ENCODE measurements around the gene FA2H.

The FA2H gene

DNA sequence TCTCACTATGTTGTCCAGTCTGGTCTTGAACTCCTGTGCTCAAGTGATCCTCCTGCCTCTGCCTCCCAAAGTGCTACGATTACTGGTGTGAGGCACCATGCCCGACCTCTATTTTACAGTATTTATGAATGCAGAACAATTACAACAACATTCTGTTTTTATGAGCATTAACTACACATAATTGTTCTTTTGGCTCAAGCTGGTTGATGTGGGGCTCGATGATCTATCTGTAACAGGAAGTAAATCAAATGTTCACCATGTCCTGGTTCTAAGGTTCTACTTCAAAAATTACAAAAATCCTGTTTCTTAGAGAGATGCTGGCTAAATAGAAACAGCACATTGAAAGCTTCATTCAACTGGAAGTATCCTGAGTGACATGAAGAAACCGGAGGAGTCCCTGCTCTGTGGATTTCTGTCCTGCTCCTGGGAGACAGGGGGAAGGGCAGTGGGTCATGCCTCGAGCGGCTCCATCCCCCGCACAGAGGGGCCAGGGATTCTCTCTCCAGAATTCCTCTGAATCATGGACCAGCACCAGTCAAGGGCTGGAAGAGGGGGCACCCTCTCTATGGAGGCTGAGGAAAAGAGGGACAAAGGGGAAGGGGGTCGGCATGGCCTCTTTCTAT lies 31.5 kb downstream of the FA2H start:
- no peak overlapping the region for H3K4me3 Mint-ChIP-seq
- no peaks in the 10 kb centered on the region for H3K4me1 Mint-ChIP-seq (ENCODE audit: low read depth)
- H3K27me3 Mint-ChIP-seq: no peaks in the 10 kb centered on the region
- no peaks in the 10 kb centered on the region for H3K9me3 Mint-ChIP-seq
- H3K27ac Mint-ChIP-seq: no peak overlapping the region
- H3K36me3 Mint-ChIP-seq (ENCODE audit: low read depth): no peaks in the 10 kb centered on the region
- no peak for DNase-seq

DNA sequence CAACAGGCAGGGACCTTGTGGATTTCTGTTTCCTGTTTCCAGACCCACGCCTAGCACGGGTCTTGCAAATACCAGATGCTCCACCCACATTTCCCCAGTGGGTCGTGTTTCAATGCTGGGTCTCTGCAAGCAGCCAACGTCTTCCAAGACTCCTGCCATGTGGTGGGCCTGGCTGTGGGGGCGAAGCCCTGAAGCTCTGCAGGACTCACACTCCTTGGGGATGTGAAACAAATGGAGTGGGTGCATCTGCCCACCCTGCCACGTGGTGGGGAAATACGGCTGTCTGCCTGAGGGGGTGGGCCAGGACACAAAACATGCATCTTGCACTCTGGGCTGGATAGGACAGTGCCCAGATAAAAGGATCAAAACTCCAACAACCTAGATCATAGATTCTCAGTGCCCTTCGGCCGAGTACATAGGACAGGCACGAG lies 32.6 kb downstream of the FA2H start:
- Mint-ChIP-seq H3K27ac (no peak overlapping the region), H3K4me3 (no peak overlapping the region), H3K27me3 (no peaks in the 10 kb centered on the region), H3K9me3 (no peaks in the 10 kb centered on the region), H3K4me1 (ENCODE audit: low read depth) (no peaks in the 10 kb centered on the region), H3K36me3 (ENCODE audit: low read depth) (no peaks in the 10 kb centered on the region)
- no peak for DNase-seq

DNA sequence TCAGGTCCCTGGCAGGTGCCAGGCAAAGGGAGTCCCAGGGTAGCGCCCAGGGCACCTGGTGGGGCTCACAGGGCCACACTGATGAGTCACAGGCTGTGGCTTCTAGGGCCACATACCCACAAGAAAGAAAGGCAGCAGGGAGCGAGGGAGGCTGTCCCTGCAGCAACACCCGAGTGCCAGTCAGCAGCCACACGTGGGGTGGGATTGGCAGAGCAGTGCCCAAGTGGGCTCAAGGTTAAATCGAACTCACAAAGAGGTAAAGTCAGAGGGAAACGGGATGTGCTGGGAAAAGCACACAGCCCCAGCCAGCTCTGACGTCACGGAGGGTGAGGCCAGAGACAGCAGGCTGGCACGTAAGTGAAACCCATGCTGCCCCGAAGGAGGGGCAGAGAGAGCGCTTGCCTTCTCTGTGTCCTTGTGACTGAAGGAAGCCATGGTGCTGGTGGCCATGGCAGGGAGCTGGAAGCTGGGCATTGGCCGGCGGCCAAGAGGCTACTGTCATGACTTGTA lies 33.8 kb downstream of the FA2H start:
- H3K27me3 Mint-ChIP-seq: no peaks in the 10 kb centered on the region
- H3K4me3 Mint-ChIP-seq: no peak overlapping the region
- H3K9me3 Mint-ChIP-seq: no peaks in the 10 kb centered on the region
- no peaks in the 10 kb centered on the region for H3K4me1 Mint-ChIP-seq (ENCODE audit: low read depth)
- H3K36me3 Mint-ChIP-seq (ENCODE audit: low read depth): no peaks in the 10 kb centered on the region
- DNase-seq: no peak
- H3K27ac Mint-ChIP-seq: no peak overlapping the region

DNA sequence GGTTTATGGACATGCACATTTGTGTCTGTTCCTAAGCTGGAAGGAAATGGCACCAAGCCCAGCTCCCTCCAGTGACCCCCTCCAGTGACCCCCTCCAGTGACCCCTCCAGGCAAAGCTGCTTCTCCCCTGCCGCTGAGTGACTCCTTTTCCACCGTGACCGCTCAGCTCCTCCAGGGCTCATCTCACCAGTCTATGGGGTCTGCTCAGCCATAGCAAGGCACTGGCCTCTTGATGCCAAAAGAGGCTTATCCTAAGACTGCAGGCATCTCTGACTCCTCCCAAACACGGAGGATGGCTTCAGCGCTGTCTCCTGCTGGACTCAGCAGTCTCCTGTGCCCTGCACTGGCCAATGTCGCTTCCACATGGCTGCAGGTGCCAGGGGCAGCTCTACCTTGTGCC lies 35.3 kb downstream of the FA2H start:
- DNase-seq: no peak
- H3K27me3 Mint-ChIP-seq: no peaks in the 10 kb centered on the region
- H3K9me3 Mint-ChIP-seq: no peaks in the 10 kb centered on the region
- no peak overlapping the region for H3K27ac Mint-ChIP-seq
- H3K4me3 Mint-ChIP-seq: no peak overlapping the region
- no peaks in the 10 kb centered on the region for H3K4me1 Mint-ChIP-seq (ENCODE audit: low read depth)
- H3K36me3 Mint-ChIP-seq (ENCODE audit: low read depth): no peaks in the 10 kb centered on the region

DNA sequence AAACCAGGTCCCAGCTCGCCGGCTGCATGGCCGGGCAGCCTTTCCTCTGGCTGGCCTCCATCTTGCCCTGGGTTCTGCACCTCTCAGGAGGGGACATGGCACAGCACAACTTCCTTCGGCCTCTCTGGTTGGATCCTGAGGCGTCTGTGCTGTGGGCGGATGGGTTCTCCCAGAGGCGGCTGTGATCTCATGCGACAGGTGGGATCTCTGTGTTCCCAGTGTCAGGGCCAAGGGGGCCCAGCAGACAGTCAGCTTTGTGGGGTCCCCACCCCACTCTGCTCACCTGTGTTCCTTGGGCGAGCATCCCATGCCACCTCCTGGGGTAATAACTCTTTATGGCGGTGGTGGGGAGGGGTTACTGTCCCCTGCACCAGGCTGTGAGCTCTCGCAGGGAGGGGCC lies 35.8 kb downstream of the FA2H start:
- Mint-ChIP-seq H3K9me3 (no peaks in the 10 kb centered on the region), H3K36me3 (ENCODE audit: low read depth) (no peaks in the 10 kb centered on the region), H3K4me3 (no peak overlapping the region), H3K27ac (no peak overlapping the region), H3K4me1 (ENCODE audit: low read depth) (no peaks in the 10 kb centered on the region), H3K27me3 (no peaks in the 10 kb centered on the region)
- no peak for DNase-seq

DNA sequence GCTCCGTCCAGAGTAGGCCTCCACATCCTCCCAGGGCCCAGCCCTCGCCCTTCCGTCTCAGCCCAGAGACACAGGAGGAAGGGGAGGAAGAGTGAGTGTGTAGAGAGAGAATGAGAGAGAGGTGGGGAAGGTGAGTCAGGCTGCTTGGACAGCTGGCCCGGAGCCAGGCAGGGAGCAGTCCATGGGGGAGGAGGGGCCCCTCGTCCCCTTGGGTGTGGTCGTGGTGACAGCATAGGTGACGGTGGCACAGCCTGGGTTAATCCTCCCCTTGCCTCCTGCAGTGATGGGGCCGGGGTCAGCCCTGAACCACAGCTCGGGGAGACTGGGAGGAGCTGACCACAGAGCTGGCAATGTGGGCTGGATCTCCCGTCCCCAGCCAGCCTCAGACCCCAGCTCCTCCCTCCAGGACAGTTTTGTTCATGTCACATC lies 36.5 kb downstream of the FA2H start:
- no peak overlapping the region for H3K27ac Mint-ChIP-seq
- no peaks in the 10 kb centered on the region for H3K4me1 Mint-ChIP-seq (ENCODE audit: low read depth)
- DNase-seq: no peak
- H3K4me3 Mint-ChIP-seq: no peak overlapping the region
- H3K9me3 Mint-ChIP-seq: no peaks in the 10 kb centered on the region
- no peaks in the 10 kb centered on the region for H3K27me3 Mint-ChIP-seq
- no peaks in the 10 kb centered on the region for H3K36me3 Mint-ChIP-seq (ENCODE audit: low read depth)

DNA sequence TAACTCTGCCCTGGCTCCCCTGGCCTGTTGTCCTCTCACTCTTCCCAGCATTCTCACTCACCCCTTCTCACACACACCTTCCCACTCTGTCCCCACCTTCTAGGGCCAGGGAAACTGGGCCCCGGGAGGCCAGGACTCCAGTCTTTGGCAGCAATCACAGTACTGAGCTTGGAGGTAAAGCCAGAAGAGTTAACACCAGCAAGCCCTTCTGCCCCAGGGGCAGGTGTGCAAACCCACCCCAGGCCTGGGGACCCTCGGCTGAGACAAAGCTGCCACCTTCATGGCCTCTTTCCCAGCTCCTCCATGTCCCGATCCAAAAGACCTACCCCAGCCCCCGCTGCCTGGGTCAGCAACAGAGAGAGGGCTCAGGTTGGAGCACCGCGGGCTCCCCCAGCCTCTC lies 37.1 kb downstream of the FA2H start:
- H3K9me3 Mint-ChIP-seq: no peaks in the 10 kb centered on the region
- H3K27me3 Mint-ChIP-seq: no peaks in the 10 kb centered on the region
- no peaks in the 10 kb centered on the region for H3K36me3 Mint-ChIP-seq (ENCODE audit: low read depth)
- DNase-seq: no peak
- H3K4me3 Mint-ChIP-seq: no peak overlapping the region
- no peak overlapping the region for H3K27ac Mint-ChIP-seq
- no peaks in the 10 kb centered on the region for H3K4me1 Mint-ChIP-seq (ENCODE audit: low read depth)

DNA sequence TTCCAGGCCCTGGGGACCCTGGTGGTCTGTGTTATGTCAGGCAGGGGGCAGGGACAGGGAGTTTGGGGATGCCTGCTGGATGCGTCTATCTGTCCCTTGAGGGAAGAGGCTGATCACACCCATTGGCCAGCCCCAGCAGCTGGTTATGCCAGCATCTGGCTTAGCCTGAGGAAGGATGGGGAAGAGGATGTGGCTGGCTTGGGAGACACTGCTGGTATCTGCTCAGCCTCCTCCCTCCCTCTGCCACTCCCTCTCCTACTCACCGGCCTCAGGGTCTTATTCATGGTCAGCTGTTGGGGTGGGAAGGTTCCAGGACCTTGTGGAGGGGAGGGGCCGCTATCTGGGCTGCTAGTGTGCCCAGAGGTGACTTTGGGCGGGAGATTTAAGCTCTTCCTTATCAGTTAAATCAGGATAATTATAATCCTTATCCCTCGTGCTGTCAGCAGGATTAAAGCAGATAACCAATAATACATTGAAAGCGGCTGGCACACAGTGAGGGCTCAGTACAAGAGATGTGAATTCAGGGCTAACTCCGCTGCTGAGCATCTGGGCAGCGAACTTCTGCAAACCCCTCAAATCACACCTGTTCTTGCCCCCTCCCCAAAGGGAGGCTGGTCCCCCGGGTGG lies 38.0 kb downstream of the FA2H start:
- no peak for DNase-seq
- Mint-ChIP-seq H3K27ac (no peak overlapping the region), H3K9me3 (no peaks in the 10 kb centered on the region), H3K4me1 (ENCODE audit: low read depth) (no peaks in the 10 kb centered on the region), H3K27me3 (no peaks in the 10 kb centered on the region), H3K4me3 (no peak overlapping the region), H3K36me3 (ENCODE audit: low read depth) (no peaks in the 10 kb centered on the region)

DNA sequence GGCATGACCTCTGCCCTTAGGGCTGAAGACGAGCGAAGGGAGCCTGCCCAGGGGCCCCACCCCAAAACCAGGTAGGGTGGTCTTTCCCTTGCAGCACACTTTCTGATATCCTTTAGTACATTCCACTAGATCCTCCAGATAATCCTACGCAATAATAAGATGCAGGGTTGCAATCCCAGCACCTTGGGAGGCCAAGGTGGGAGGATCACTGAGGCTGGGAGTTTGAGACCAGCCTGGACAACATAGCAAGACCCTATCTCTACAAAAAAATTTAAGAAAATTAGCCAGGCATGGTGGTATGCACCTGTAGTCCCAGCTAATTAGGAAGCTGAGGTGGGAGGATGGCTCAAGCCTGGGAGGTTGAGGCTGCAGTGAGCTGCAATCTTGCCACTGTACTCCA lies 39.1 kb downstream of the FA2H start:
- no peaks in the 10 kb centered on the region for H3K4me1 Mint-ChIP-seq (ENCODE audit: low read depth)
- H3K27ac Mint-ChIP-seq: no peak overlapping the region
- H3K9me3 Mint-ChIP-seq: no peaks in the 10 kb centered on the region
- H3K36me3 Mint-ChIP-seq (ENCODE audit: low read depth): no peaks in the 10 kb centered on the region
- H3K4me3 Mint-ChIP-seq: no peak overlapping the region
- DNase-seq: no peak
- H3K27me3 Mint-ChIP-seq: no peaks in the 10 kb centered on the region

DNA sequence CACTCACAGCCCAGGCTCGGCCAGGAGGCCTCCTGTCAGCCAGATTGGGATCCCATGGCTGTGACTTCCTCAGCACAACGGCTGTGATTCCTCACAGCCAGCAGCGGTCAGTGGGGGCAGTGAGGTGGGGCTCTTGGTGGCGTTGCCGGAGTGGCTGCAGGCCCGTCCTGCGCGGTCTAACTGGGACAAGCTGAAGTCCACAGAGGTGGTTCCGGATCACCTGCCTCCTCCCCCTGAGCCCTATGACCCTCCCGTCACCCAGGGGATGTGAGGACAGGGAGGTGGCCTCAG lies 39.5 kb downstream of the FA2H start:
- H3K27ac Mint-ChIP-seq: no peak overlapping the region
- no peak for DNase-seq
- H3K27me3 Mint-ChIP-seq: no peaks in the 10 kb centered on the region
- peaks cover 4% of the 10 kb centered on the region for H3K4me1 Mint-ChIP-seq (ENCODE audit: low read depth)
- no peaks in the 10 kb centered on the region for H3K36me3 Mint-ChIP-seq (ENCODE audit: low read depth)
- no peaks in the 10 kb centered on the region for H3K9me3 Mint-ChIP-seq
- H3K4me3 Mint-ChIP-seq: no peak overlapping the region

DNA sequence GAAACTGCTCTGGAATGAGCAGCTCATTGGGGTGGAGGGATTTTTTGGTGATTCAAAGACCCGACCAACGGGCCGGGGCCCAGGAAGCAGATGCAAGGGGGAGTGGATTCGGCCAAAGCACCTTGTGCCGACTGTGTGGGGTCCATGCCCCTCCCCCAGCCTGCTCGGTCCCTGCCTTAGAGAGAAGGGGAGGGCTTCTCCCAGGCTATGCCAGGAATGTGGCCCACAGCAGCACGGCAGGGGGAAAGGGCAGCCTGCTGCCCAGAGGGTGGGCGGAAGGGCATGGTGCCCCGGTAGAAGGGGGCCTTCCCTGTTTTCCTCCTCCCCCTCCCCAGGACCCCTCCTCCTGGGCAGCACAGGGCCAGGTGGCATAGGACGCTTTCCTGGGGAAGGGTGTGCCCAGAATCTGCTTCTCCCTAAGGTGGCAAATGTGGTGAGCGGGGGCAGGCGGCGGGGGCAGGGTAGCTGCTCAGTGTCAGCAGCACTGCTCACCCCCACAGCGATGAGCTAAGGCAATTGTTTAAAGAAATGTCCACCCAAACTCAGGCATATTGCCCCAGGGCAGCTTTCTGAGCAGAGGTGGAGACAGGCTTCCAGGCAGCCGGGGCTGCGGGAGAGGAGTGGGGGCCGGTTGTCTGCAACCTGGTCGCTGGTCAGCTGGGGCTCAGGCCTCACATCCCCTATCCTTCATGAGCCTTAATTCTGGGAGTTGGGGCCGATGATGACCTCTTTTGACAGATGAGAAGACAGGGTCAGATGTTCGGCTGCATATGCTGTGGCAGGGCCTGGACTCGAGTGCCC lies 40.1 kb downstream of the FA2H start:
- H3K36me3 Mint-ChIP-seq (ENCODE audit: low read depth): no peaks in the 10 kb centered on the region
- no peak overlapping the region for H3K27ac Mint-ChIP-seq
- no peak overlapping the region for H3K4me3 Mint-ChIP-seq
- H3K9me3 Mint-ChIP-seq: no peaks in the 10 kb centered on the region
- H3K27me3 Mint-ChIP-seq: no peaks in the 10 kb centered on the region
- no peak for DNase-seq
- peaks cover 7% of the 10 kb centered on the region for H3K4me1 Mint-ChIP-seq (ENCODE audit: low read depth)

DNA sequence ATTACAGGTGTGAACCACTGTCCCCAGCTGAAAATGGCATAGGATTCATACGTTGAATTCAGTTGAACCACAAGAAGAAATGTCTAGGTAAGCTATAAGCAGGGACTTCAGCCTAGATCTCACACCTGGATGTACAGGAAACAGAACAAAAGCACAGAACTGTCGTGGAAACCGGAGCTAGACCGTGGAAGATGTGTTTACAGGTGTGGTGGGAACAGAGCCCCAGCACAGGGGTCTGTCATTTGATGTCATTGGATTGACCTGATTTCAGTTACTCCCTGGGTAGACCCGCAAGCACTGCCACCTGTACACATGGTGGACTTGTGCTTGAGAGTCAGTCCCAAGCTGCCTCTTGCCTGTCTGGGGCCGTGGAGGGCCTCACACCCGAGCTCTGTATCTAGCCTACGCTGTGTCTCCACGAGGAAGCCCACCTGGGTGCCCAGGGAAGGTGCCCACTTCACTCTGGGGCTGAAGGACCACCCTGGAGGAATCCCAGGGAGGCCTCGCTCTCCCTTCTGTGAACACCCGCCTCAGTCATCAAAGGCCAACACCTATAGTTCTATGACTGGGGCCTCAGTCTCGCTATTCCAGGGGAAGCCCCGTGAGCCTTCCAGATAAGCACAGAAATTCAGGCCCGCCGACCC lies 41.8 kb downstream of the FA2H start:
- Mint-ChIP-seq H3K27me3 (no peaks in the 10 kb centered on the region), H3K9me3 (no peaks in the 10 kb centered on the region), H3K4me1 (ENCODE audit: low read depth) (peaks cover 7% of the 10 kb centered on the region), H3K27ac (no peak overlapping the region), H3K36me3 (ENCODE audit: low read depth) (no peaks in the 10 kb centered on the region), H3K4me3 (no peak overlapping the region)
- DNase-seq: no peak

DNA sequence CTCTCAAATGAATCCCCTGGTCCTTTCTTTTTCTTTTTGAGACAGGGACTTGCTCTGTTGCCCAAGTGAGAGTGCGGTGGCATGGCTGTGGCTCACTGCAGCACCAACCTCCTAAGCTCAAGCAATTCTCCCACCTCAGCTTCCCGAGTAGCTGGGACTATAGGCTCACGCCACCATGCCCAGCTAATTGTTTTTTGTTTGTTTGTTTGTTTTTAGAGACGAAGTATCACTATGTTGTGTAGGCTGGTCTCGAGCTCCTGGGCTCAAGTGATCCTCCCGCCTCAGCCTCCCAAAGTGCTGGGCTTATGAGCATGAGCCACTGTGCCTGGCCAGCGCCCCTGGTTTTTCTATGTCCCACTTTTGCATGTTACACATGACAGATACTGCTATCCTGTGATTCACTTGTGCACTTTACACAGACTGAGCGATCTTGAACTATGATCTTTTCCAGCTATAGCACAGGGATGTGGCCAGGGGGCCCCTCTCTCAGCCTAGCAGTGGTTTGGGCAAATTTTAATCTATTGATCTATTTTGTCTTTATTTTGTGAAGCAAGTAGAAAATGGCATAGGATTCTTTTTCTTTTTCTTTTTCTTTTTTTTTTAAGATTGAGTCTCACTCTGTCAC lies 42.7 kb downstream of the FA2H start:
- peaks cover 5% of the 10 kb centered on the region for H3K9me3 Mint-ChIP-seq
- no peaks in the 10 kb centered on the region for H3K27me3 Mint-ChIP-seq
- no peak overlapping the region for H3K4me3 Mint-ChIP-seq
- H3K4me1 Mint-ChIP-seq (ENCODE audit: low read depth): peaks cover 7% of the 10 kb centered on the region
- no peak for DNase-seq
- H3K27ac Mint-ChIP-seq: no peak overlapping the region
- no peaks in the 10 kb centered on the region for H3K36me3 Mint-ChIP-seq (ENCODE audit: low read depth)

DNA sequence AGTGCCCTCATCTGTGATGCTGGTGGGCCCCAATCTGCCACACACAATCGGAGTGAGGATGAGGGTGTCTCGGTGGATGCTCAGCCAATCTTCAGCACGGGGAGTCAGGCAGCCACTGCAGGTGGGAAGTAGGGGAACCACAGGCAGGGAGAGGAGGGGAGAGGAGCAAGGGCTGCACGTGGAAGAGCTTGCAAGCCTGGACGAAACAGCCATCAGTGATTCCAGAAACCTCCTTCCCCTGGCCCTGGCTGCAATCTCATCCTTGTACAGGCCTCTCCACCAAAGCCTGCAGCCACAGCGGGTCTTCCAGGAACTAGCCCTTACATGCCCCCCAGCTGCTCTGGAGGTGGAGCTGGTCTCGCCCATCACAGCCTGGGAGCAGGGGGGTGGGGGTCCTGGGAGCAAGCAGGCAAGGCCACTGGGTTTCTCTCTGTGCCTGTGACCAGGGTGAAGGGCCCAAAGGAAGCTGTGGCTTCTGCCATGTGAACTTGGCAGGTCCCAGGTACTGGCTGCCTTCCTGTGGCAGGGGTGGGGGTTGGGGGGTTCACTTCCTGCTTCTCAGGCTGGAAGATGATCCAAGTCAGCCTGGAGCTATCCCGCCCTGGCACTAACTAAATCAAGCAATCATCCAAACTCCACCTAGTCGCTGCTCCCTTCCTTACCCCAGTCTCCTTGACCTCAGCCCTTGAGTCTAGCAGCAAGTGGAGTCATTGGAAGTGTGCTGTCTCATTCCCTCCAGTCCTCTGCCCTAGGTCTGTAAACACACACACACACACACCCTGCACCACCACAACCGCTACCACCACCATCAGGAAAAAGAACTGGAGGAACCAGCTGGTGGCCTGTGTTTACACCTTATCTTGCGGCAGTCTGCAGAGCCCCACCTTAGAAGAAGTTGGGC lies 44.6 kb downstream of the FA2H start:
- H3K27me3 Mint-ChIP-seq: no peaks in the 10 kb centered on the region
- DNase-seq: no peak
- peaks cover 9% of the 10 kb centered on the region for H3K9me3 Mint-ChIP-seq
- H3K27ac Mint-ChIP-seq: no peak overlapping the region
- H3K36me3 Mint-ChIP-seq (ENCODE audit: low read depth): no peaks in the 10 kb centered on the region
- no peak overlapping the region for H3K4me3 Mint-ChIP-seq
- H3K4me1 Mint-ChIP-seq (ENCODE audit: low read depth): peaks cover 7% of the 10 kb centered on the region

Measured in activated T-cell treated with anti-CD3 and anti-CD28 coated beads, Interleukin-2, amount 50 U/mL, for 24 hours (primary cell).